NCI-H187 treated with DMSO at 0.1 percent for 48 hours (cell line): ENCODE data around the gene PITPNM2.

Experiments
- DNase-seq: peaks from one replicate; lab custom pipeline; 2025; lab: John Stamatoyannopoulos, UW

Gene PITPNM2

DNA sequence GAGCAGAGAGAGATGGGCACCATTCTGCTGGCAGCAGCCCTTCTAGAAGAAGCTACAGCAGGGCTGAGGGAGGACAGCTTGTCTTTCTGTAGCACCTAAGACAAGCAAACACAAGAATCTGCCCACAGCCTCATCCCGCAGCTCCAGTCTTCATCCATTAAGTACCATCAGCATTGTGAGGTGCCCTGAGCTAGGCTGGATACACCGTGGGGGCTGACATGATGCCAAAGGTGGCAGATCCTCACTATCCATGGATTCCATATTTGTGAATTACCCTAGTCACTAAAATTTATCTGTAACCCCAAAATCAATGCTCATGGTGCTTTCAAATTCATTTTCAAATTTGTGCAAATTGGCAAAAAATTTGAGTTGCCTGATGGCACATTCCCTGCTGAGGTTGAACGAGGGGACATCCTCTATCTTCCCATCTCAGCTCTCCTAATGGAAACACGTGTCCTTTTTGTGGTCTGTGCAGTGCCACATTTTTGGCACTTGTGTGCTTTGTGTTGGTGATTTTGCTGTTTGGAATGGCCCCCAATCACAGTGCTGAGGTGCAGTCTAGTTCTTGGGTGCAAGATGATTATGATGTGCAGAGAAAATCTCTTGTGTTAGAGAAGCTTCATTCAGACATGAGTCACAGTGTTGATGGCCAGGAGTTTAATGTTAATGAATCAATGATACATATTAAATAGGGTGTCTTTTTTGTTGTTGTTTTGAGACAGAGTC lies 7.0 kb downstream of the PITPNM2 start:
- no peak for DNase-seq

DNA sequence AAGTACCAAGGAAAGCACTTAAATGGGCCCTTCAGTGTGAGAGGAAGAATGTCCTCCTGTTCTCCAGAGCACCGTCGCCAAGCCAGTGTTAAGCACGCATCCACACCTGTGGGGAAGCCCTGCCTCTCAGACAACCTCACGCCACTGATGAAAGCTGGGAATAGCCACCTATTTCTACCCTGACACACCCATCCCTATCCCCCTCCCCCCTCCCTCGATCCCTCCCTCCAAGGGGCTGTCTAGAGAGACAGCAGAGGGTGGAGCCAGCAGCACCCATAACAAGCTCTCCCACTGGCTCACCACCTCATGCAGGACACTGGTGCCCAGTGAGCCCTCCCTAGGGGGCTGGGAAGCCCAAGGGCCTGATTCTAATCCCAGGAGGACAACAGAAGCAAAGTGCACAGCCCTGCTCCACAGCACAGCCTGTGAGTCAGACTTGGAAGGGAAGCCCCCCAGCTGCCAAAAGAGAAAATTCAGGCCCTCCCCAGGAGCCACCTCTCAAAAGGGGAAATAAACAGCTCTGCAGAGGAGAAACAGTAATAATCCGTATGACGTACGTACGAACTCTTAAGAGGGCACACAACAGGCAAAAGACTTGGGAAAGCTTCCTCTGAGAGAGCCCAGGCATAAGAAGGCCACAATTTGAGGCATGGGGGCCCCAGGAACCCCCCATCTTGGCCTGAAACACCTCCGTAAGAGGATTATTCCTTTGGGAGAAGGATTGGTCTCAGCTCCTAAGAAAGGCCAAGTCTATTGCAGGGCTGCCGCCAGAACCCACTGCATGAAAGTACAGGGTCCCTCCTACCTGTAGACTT lies 7.8 kb downstream of the PITPNM2 start:
- DNase-seq, result peak; percentile 83

DNA sequence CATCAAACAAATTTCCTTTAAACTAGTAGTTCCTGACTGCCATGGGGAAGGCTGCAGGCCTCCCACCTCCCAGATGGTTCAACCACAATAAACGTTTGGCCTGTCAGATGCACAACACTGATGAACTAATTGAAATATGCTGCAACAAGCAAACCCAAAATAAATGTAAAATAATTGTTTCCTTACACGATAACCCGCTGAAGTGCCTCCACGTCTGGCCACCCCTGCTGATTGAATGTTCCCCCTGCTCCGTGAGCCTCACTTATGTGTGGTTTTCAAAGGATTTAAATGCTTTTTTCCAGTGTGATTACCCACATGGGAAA lies 8.4 kb downstream of the PITPNM2 start:
- DNase-seq, result no peak

DNA sequence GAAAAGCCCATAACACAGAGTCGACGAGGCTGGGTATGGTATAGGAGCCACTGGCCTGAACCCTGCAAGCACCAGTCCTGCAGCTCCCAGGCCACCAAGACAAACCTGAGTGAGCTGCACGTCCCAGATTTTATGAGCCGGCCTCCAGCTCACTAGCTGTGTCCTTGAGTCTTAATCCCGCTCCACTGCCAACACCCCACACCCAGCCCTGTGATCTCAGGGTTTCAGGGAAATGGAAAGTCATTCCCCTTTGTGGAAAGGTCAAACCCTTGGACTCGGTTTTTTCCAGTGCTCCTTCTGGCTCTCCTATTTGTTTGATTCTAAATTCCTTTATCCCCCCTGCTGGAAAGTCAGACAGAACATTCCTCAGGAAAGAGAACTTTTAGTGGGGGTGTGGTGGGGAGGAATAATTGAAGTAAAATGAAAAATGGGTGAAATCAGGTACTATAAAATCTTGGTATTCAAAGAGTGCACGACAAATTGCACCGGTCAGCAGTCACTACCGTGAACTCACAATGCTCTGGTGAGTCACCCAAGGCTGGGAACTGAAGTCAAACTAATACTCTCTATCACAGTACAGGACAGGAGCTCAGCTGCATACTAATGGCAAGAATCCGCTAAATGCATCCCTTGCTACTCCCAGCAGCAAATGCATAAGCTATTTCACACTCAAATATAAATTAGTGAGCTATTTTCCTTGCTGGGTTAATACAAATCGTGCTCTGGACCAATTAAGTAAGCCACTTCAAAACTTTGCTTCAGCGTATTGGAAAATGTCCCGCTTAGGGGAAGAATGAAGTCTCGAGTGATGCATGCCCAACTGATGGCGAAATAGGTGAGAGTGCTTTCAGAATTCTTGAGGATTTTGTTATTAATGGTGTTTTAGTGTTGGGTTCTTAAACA lies 9.0 kb downstream of the PITPNM2 start:
- no peak for DNase-seq

DNA sequence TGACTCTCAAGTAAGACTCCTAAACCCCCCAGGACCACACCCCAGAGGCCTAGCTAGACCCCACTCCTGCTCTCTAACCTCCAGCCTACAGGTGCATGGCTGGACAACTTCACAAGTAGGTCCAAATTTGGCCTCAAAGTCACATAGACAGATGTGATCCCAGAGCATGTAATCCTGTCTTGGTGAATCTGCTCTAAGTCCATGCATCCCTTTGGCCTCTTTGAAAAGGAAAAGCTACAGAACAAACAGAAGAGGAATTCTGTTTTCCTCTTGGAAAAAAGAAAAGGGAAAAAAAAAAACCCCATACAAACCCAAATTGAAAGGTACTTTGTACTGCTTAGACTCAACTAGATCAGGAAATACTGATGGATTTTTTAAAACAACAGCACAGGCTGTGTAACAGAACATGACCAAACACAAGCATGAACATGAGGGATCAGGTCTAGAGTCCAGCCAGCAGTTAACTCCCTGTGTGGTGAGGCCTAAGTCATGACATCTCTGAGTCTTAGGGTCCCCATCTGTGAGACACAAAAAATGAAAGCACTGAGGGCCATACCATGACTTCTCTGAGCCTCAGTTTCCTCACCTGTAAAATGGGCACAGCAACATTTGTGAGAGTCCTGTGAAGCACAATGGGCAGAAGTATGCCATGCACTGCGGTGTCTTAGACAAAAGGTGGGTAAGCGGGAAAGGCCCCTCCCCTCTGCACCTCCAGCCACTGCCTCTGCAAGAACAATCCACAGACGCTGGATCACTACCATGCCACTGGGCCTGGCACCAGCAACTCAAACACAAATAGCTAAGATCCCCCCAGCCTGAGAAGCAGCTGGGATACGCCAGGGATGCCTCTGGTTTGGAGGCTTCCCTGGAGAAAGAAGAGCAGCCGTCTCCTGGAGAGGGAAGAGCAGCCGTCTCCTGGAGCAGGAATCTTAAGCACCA lies 9.9 kb downstream of the PITPNM2 start:
- DNase-seq, result no peak

DNA sequence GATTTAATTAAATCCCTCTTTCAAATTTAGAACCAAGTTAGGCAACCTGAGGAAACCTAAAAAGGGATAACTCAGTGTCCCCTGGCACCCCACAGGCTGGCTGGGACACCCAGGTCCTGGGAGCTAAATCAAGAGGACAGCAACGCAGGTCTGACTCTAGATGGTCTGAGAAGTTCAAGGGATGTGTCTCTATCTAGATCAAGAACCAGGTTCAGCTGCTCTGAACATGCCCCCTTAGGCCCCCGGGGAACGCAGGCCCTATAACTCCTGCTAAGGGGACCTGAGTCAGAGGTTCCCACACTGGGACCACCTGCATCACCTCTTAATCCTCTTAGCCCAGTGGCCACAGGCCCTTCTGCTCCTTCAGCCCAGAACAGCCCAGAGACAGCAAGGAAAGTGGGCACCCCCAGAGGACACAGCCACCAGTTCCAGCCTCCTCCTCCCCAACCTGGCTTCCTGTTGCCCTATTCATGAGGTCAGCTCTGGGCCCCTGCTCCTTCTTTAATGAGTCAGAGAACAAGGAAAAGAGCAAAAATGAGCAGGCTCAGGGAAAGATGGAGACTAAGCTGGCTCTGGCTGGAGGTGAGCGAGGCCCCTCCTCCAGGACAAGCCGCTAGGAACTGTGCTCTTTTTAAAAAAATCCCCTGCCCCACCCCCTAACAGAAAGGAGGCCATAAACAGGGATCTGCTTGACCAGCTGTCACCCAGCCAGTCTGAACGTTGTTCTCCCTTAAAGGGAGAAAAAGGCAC lies 10.8 kb downstream of the PITPNM2 start:
- DNase-seq, result no peak

DNA sequence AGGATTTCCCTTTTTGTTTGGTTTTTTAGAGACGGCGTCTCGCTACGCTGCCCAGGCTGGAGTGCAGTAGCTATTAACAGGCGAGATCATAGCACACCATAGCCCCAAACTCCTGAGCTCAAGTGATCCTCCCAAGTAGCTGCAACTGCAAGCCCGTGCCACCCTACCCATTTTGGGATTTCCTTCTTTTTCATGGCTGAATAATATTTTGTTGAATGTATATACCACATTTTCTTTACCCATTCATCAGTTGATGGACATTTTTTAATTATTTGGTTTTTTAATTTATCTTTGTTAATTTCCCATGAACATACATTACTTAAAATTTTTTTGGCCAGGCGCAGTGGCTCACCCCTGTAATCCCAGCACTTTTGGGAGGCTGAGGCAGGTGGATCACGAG lies 15.2 kb downstream of the PITPNM2 start:
- DNase-seq, result no peak

DNA sequence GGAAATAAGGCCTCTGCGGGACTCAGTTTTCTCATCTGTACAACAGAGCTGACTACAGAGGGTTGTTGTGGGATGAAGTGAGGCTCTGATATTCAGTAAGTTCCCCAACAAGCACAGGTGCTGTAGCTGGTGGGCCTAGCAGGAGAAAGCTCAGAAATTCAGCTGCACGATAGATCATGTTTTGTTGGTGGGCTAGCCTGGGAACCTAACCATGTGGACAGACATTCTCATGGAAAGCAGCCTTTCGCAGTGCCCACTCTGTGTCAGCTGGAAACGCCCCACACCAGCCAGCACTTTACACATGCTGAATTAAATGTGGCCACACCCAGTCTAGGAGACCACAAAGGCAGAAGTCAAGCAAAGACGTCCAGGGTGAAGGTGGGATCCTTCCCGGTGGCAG lies 16.1 kb downstream of the PITPNM2 start:
- DNase-seq, result no peak

DNA sequence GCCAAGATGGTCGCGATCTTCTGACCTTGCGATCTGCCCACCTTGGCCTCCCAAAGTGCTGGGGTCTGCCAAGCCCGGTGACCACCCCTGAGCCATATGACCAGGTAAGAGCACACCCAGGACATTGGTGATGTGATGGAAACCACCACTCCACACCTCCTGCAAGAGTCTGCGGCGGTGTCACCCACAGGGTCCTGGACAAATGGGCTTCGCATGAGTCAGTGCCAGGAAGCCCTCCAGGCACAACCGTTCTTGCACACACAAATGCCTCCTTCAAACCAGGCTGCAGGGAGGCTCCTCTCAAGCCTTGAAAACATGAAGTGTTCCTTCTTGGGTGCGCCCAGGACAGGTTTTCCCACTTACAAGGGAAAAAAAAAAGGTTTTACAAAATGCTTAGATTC lies 16.6 kb downstream of the PITPNM2 start:
- no peak for DNase-seq

DNA sequence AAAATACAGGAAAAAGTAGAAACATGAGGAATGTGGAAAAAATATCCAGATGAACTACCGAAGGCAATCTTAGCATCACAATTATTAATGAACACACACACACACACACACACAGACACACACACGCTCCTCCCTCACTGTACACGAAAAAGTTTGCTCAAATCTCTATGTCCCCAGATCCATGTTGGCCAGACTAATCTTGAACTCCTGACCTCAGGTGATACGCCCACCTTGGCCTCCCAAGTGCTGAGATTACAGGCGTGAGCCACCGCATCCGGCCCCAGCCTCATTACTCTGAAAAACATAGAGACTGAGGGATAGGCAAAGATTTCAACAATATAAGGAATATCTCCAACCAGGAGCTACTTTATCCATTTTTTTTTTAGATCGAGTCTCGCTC lies 17.2 kb downstream of the PITPNM2 start:
- no peak for DNase-seq

DNA sequence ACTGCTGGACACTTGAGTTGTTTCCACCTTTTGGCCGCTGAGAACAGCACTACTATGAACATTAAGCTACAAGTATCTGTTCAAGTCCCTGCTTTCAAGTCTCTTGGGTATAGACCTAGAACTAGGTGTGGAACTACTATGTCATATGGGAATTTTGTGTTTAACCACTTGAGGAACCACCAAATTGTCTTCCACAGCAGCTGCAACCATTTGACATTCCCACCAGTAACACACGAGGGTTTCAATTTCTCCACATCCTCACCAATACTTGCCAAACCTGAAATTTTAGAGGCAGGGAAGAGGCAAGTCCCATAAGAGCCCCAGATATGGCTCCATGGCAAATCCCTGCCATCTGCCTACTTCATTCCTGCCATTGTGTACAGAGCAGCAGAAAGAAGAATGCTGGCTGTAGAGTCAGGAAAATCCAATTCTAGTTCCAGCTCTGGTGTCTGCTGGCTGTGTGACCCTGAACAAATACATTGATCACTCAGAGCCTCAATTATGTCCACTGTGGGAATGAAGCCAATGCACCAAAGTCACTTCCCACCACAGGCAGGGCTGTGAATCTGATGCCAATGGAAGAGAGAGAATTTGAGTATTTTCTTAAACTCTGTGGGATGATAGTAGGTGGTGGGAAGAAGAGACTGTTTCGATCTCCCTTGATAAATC lies 17.8 kb downstream of the PITPNM2 start:
- DNase-seq, result no peak

DNA sequence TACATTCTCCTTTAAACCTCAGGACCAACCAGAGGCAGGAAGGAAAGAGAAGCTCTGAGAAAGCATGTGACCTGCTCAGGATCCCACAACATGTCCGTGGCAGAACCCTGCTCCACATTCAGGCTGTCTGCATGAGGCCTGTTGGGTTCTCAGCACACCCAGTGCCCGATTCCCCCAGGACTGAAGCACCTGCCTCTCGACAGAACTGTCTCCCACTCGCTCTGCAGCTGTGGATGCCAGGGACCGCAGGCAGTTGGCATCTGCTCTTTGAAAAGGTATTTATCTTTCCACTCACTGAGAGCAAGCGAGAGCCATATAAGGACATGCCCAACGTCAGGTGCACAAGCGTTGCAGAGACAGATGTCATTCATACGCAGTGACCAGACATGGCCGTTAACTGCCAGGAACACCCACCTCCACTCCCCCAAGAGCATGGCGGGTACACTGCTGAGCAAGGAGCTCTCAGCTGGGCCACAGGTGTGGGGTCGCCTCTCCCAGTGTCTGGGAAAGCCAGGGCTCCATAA lies 18.9 kb downstream of the PITPNM2 start:
- peak; percentile 97 for DNase-seq

DNA sequence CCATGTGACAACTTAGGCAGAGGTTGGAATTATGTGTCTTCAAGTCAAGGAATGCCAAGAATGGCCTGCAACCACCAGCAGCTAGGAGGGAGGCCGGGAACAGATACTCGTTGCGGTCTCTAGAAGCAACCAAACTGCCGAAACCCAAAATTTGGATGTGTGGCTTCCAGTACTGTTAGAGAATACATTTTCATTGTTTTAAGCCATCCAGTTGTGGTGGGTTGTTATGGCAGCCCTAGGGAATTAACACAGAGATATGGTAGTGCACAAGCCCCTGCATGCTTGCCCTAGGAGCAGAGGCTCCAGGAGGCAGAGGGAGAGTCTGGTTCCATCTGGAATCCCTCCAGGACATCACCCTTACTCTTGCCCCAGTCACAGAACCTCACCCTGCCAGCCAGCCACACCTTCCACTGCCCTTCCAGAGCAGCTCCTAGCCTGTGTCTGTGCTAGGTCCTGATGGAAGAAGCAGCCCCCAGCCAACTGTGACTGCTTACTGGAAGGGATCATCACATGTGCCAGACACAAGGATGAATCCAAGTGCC lies 19.5 kb downstream of the PITPNM2 start:
- DNase-seq, result no peak

DNA sequence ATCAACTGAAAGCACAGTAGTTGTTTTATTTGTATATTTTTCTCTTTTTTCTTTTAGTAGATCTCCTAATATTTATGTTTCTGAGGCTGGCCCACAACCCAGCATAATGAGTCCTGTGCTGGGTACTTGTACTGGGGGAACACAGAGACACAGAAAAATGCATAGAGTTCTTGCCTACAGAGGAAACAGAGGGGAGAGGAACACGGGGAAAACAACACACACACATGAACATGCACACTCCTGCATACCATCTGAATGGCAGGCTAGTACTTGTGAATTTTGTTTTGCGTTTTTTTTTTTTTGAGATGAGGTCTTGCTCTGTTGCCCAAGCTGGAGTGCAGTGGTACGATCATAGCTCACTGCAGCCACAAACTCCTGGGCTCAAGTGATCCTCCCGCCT lies 21.3 kb downstream of the PITPNM2 start:
- no peak for DNase-seq

DNA sequence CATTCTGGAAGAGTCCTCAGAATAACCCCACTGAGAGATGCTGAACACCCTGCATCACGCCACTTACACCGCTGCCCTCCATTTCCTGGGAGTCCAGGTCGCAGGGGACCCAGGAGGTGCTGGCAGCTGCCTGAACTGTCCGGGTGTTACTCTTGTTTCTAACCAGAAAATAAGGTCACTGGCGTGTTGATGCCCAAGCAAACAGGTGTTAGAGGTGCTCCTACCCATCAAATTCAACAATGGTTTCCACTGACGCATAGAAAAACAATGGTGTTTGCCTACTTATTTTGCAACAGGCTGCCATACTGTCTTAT lies 23.8 kb downstream of the PITPNM2 start:
- no peak for DNase-seq

DNA sequence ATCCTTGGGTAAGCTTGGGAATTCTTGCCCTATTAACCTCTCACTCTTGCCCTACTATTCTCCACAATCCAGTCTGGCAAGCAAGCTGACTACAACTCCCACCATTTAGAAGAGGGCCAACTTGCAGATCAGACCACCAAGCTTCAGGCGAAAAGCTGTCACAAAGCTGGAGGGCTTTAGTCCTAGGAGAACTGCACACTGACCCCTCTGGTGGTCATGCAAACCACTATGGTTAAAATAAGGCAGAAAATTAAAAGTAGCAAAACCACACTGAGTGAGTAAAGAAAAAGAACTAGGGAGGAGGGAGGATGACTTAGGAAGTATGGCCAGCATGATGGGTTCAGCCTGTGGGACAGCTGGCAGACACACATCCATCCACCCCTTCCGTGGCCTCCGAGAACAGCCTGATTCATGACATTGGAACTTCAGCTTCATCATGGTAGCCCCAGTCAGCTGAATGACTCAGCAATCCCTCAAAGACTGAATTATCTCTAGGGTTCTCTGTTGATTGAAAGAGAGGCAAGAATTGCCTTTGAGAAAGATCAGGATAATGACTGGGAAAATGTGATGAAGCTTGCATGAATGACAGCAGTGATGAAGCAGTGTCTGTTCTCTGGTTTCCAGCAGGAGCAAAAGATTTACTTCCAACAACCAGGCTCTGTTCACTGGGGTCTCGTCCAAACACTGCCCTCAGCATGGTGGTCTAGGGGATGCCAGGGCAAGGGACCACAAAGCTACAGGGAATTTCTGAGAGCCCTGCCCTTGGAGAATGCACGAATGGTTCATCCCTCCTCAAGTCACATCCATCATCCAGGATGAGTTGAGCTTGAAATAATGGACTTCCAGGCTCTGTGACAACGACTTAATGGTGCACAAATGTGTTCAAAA lies 24.4 kb downstream of the PITPNM2 start:
- DNase-seq, result no peak

DNA sequence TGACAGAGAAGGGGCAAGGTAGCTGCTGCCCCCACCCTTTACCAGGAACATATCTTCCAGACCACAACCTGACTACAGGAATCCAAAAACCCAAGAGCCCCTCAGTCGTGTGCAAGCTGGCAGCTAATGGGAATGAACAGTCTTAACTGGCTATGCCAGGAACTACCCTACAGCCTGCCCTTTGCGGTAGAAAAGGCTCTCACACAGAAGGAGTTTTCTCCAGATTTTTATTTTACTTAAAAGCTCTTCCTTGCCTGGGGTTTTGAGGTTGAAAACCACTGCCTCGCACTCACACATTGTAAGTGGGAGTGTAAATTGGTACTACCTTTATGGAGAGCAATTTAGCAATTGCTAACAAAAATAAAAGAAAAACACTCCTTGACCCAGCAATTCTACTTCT lies 28.3 kb downstream of the PITPNM2 start:
- DNase-seq, result no peak

DNA sequence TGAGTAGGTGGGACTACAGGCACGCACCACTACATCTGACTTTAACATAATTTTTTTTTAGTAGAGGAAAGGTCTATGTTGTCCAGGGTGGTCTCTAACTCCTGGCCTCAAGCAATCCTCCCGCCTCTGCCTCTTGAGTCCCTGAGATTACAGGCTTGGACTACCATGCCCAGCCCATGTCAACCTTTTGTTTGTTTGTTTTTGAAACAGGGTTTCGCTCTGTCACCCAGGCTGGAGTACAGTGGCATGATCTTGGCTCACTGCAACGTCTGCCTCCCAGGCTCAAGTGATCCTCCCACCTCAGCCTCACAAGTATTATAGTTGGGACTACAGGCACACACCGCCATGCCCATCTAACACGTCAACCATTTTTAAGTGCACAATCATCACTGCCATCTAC lies 29.2 kb downstream of the PITPNM2 start:
- DNase-seq, result no peak
